ENCODE measurements around the gene SLC25A45.

The SLC25A45 gene, protein sequence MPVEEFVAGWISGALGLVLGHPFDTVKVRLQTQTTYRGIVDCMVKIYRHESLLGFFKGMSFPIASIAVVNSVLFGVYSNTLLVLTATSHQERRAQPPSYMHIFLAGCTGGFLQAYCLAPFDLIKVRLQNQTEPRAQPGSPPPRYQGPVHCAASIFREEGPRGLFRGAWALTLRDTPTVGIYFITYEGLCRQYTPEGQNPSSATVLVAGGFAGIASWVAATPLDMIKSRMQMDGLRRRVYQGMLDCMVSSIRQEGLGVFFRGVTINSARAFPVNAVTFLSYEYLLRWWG

DNA sequence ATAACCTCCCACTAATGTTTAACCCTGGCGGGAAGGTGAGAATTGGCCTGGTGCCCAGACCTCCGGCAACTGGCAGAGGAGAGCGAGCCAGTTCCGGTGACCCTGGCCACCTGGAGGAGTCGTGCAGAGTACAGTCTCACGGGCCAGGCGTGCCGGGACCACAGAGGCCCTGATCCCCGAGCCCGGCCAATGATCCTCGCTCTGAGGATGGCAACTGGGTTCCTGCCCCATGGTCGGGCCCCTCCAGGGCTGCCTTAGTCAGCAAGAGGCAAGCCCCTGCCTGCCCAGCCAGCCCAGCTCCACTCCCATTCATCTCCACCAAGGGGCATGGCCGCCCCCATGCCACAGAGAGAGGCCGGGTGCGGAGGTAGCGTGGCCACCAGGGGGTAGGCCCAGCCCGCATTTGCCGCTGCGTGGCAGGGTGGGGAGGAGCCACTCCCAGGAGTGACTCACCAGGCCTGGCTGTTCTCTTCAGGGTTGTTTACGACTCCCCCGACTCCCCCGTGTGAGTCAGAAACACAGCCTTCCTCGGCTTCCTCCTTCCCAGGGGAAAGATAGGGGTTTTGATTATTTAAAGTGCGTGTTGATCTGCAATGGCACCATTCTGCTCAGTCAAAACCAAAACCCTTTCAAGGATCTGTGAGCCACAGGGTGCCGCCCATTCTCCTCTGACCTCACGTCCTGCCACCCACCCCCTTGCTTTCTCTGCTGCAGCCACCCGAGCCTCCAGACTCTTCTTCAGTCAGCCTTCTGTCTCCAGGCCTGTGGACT, at the start of gene SLC25A45:
Gene SLC25A45 (minus strand): TSS at position 614 of the 771 bp plus-strand sequence. CDS start 695 bp downstream, outside the sequence.
- peak; percentile 90 for DNase-seq (ENCODE audit: low read depth)

DNA sequence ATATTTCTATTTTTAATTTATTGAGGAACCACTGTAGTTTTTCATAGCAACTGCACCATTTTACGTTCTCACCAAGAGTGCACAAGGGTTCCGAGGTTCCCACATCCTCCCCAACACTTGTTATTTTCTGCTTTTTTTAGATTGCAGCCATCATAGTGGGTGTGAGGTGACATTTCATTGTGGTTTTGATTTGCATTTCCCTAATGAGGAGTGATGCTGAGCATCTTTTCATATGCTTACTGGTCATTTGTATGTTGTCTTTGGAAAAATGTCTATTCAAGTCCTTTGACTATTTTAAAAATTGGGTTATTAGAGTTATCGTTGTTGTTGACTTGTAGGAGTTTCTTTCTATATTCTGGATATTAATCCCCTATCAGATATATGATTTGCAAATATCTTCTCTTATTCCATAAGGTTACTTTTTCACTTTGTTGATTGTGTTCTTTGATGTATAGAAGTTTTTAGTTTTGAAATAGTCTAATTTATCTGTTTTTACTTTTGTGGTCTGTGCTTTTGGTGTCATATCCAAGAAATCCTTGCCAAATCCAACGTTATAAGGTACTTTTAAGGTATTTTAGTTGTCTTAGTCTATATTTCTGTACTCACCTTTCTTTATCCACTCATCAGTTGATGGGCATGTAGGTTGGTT, 49.1 kb upstream of the SLC25A45 start:
- no peak for DNase-seq (ENCODE audit: low read depth)

DNA sequence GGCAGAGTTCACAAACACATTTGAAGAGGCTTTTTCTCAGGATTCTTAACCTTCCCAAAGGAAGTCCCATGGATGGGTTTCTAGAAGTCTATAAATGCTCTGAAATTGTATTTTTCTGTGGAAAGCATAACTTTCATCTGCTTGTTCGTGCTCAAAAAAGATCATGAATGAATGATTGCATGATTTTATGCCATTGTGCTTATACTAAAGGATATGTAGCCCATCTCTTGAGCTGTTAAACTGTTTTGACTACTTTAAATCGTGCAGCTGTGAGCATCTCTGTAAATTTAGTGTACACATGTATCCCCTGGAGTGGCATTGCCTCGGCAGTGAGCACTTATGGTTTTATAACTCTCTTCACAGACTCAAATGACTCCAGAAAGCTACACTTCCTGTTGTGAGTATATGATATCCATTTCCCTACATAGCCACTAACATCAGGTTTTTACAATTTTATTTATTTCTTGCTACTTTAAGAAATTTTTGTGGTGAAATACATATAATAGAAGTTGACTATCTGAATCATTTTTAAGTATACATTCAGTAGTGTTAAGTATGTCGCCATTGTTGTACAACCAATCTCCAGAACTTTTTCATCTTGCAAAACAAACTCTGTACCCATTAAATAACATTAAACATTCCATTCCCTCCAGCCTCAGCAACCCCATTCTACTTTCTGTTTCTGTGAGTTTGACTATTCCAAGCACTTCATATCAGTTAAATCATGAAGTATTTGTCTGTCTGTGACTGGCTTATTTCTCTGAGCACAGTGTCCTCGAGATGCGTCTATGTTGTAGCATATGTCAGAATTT, 48.2 kb upstream of the SLC25A45 start:
- no peak for DNase-seq (ENCODE audit: low read depth)

DNA sequence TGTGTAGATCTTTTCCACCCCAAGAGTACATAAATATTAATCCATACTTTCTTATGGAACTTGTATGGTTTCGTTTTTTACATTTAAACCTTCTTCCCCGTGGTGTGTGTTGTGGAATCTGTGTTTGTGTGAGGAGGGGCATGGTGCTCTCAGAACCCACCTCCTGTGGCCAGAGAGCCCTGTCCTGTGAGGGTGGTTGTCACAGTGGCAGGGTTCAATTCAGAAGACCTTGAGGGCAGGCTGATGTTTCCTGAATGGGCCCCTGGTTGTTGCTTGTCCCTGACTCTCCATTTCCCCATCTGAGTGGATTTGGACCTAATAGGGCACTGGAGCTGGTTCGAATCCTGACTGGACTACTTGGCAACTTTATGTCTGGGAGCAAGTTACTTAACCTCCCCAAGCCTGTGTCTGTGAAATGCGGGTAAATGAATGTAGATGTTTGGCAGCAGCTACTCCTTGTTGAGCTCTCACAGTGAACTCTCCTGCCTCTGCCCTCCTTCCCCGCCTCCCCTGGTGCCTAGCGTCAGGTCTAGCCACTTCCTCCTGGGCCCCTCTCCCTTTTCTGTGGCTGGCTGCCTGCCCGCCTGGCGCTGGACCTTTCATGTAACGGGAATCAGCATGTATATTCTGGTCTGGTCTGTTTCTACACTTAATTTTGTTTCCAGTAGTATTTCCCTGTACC, 47.4 kb upstream of the SLC25A45 start:
- no peak for DNase-seq (ENCODE audit: low read depth)

DNA sequence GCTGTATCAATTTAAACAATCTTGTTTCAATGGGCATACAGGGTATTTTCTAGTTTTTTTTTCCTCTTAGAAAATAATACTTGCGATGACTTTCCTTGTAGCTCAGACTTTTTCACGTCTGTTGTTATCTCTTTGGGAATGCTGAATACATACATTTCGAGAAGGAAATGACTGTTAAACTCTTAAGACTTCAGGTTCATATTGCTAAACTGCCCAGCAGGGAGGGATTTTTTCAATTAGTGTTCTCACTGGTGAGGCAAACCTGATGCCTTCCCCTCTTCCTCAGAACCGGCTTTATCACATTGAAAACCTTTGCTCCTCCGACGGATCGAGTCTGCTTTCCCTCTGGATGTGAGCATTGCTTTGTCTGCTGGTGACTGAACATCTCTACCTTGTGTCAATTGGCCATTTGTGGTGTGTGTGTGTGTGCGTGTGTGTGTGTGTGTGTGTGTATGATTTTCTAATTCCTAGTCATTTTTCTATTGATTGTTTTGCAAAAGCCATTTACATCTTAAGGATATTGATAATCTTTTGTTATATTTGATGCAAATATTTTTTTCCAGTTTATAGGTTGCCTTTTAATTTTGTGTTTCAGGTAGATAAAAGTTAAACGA, 46.7 kb upstream of the SLC25A45 start:
- DNase-seq (ENCODE audit: low read depth), result no peak

DNA sequence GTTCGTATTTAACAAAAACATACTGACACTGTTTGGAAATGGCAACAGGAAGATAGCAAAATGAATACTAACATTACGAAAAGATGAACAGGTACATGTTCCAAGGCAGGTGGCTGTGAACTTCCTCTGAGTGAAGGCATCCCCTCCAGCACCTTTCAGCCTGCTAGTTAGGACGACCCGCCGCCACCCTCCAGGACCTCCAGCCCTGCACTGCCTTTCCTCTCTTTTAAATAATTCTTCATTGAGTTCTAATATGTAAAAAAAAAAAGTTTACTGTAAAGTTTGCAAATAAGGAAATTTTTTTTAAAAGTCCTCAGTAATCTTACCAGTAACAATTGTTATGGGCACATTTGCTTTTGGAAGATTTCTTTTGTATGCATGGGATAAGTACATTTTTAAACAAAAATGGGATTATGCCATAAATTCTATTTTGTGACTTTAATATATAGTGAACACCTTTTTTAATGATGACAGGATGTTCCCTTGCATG, 46.2 kb upstream of the SLC25A45 start:
- DNase-seq (ENCODE audit: low read depth), result no peak

DNA sequence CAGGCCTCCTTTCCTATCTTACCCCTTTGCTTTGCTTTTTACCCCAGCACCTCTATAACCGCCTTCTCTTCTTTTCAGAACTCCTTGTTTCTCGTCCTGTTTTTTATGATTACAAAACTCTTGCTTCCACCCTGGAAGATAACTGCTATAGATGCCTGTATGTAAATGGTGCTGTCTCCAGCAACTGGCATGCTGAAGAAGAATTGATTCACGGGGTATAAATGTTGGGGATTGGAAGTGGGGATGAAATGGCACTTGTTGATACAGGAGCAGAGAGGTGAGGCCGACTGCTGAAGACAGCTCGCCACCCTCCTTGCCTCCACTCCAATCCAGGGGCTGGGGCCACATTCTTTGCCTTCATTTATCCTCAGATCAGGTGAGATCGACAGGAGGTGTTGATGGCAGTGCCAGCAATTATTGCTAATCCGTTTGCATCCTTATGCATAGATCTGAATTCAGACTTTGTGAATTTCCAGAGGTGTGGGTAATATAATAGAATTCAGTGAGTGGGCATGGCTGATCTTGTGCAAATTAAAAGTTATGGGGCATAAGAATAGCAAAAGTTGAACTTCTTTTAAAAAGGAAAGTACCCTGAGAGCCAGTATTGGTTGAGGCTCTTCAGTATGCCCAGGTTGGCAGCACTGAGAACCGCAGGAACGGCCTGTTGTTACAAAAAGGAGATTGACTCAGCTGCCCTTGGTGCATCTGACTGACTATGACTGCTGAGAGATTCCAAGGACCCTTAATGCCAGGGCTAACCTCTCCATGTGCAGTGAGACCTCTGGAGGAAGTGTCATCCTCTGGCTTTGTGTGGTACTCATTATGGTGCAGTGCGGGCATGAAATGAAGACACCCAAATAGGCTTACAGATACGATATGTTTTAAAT, 45.5 kb upstream of the SLC25A45 start:
- DNase-seq (ENCODE audit: low read depth), result no peak

DNA sequence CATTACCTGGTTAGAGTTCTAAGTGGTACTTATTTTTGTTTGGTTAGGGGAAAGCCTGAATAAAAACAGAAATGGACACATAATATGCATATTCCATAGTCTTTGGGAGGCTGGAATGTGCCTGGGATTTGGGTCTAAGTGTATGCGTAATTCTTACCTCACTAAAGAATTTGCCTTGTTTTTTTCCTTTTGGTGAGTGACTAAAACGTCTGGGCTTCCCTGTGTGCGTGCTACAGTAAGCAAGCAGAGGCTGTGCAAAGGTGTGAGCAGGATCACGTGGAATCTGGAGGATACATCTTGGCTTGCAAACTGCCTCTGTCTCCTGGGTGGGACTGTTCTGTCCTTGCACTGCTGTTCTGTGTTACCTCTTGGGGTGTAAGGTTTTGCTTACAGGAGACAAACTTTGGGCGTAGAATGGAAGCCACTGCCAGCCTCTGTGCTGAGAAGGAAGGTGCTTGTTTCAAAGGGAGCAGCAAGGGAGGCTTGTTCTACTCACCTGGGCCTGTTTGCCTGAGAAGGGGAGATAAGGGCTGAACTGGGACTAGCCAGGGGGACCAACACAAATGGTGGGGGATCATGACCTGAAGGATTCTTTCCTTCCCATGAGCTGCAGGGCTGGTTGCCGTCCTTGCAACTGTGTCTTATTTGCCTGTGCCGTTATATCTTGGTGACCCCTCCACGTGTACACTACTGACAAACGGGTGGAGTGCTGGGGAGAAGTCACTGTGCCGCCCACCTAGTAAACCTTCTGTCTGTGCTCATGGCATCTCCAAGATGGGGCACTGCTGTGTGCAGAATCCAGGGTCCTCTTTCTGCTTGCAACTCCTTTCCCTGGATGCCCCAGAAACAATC, 44.6 kb upstream of the SLC25A45 start:
- no peak for DNase-seq (ENCODE audit: low read depth)

DNA sequence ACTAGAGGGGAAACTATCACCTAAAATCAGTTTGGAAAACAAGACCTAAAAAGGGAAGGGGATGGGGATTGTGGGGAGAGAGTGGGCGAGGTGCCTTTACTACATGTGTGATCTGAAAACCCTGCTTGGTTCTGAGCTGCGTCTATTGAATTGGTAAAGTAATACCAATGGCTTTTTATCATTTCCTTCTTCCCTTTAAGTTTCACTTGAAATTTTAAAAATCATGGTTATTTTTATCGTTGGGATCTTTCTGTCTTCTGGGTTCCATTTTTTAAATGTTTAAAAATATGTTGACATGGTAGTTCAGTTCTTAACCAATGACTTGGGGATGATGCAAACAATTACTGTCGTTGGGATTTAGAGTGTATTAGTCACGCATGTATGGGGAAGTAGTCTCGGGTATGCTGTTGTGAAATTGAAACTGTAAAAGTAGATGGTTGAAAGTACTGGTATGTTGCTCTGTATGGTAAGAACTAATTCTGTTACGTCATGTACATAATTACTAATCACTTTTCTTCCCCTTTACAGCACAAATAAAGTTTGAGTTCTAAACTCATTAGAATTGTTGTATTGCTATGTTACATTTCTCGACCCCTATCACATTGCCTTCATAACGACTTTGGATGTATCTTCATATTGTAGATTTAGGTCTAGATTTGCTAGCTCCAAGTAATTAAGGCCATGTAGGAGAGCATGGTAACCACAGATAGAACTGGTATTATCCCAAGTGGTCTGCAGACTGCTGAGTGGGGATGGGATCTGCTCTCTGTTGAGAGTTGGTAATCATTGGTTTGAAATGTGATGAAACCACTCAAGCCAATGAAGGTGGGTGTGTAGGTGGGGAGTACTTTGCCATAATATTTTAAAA, 43.8 kb upstream of the SLC25A45 start:
- no peak for DNase-seq (ENCODE audit: low read depth)

DNA sequence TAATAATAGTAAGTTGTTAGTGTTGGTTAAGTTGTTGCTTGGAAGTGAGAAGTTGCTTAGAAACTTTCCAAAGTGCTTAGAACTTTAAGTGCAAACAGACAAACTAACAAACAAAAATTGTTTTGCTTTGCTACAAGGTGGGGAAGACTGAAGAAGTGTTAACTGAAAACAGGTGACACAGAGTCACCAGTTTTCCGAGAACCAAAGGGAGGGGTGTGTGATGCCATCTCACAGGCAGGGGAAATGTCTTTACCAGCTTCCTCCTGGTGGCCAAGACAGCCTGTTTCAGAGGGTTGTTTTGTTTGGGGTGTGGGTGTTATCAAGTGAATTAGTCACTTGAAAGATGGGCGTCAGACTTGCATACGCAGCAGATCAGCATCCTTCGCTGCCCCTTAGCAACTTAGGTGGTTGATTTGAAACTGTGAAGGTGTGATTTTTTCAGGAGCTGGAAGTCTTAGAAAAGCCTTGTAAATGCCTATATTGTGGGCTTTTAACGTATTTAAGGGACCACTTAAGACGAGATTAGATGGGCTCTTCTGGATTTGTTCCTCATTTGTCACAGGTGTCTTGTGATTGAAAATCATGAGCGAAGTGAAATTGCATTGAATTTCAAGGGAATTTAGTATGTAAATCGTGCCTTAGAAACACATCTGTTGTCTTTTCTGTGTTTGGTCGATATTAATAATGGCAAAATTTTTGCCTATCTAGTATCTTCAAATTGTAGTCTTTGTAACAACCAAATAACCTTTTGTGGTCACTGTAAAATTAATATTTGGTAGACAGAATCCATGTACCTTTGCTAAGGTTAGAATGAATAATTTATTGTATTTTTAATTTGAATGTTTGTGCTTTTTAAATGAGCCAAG, 42.9 kb upstream of the SLC25A45 start:
- no peak for DNase-seq (ENCODE audit: low read depth)

DNA sequence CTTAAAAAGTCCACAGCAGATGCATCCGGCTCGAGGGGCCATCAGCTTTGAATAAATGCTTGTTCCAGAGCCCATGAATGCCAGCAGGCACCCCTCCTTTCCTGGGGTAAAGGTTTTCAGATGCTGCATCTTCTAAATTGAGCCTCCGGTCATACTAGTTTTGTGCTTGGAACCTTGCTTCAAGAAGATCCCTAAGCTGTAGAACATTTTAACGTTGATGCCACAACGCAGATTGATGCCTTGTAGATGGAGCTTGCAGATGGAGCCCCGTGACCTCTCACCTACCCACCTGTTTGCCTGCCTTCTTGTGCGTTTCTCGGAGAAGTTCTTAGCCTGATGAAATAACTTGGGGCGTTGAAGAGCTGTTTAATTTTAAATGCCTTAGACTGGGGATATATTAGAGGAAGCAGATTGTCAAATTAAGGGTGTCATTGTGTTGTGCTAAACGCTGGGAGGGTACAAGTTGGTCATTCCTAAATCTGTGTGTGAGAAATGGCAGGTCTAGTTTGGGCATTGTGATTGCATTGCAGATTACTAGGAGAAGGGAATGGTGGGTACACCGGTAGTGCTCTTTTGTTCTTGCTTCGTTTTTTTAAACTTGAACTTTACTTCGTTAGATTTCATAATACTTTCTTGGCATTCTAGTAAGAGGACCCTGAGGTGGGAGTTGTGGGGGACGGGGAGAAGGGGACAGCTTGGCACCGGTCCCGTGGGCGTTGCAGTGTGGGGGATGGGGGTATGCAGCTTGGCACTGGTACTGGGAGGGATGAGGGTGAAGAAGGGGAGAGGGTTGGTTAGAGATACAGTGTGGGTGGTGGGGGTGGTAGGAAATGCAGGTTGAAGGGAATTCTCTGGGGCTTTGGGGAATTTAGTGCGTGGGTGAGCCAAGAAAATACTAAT, 42.0 kb upstream of the SLC25A45 start:
- no peak for DNase-seq (ENCODE audit: low read depth)

DNA sequence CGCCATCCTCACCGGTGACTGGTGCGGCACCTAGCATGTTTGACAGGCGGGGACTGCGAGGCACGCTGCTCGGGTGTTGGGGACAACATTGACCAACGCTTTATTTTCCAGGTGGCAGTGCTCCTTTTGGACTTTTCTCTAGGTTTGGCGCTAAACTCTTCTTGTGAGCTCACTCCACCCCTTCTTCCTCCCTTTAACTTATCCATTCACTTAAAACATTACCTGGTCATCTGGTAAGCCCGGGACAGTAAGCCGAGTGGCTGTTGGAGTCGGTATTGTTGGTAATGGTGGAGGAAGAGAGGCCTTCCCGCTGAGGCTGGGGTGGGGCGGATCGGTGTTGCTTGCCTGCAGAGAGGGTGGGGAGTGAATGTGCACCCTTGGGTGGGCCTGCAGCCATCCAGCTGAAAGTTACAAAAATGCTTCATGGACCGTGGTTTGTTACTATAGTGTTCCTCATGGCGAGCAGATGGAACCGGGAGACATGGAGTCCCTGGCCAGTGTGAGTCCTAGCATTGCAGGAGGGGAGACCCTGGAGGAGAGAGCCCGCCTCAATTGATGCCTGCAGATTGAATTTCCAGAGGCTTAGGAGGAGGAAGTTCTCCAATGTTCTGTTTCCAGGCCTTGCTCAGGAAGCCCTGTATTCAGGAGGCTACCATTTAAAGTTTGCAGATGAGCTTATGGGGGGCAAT, 41.2 kb upstream of the SLC25A45 start:
- no peak for DNase-seq (ENCODE audit: low read depth)

DNA sequence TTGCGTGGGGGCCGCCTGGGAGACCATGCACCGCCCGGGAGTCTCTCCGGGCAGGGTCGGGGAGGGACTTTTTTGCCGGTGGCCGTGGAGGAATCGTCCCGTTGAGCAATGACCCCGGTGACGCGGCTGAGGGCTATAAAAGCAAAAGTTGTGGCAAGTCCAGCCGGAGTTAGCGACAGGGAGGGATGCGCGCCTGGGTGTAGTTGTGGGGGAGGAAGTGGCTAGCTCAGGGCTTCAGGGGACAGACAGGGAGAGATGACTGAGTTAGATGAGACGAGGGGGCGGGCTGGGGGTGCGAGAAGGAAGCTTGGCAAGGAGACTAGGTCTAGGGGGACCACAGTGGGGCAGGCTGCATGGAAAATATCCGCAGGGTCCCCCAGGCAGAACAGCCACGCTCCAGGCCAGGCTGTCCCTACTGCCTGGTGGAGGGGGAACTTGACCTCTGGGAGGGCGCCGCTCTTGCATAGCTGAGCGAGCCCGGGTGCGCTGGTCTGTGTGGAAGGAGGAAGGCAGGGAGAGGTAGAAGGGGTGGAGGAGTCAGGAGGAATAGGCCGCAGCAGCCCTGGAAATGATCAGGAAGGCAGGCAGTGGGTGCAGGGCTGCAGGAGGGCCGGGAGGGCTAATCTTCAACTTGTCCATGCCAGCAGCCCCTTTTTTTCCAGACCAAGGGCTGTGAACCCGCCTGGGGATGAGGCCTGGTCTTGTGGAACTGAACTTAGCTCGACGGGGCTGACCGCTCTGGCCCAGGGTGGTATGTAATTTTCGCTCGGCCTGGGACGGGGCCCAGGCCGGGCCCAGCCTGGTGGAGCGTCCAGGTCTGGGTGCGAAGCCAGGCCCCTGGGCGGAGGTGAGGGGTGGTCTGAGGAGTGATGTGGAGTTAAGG, 40.4 kb upstream of the SLC25A45 start, which contains the start of gene NEAT1:
Gene NEAT1 (plus strand): TSS at position 166 of the 883 bp plus-strand sequence.
- DNase-seq (ENCODE audit: low read depth), result no peak

Data from non-pigmented ciliary epithelial cell (primary cell).